NCI-H2107 treated with DMSO at 0.1 percent for 48 hours (cell line): Measurements from ENCODE around the gene ALOXE3.

Experiments used
- DNase-seq: peaks from one replicate; lab custom pipeline; 2025; ENCODE audit not compliant: unreplicated experiment; lab: John Stamatoyannopoulos, UW

Gene ALOXE3

DNA sequence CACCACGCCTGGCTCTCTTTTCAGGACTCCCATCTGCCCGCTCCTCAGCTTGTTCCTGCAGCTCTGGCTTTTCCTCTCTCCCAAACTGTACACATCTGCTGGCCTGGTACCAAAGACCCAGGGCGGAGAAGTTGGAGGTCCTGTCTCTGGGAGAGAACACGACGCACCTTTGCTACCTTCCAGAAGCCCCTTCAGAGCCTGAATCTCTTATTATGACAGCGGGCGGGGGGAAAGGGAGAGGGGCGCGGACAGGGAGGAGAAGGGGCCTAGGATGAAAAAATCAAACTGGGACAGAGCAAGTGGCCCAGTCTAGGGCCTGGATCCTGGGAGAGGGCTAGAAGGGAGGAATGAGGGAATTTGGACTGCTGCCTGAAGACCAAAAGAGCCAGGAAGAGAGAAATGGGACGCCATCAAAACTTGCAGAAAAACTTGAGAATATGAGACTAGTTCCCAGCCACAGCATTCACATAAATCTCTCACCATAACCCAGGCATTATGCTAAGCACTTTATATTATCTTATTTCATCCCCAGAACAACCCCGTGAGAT is 36.4 kb upstream of the ALOXE3 start:
- DNase-seq: no peak

DNA sequence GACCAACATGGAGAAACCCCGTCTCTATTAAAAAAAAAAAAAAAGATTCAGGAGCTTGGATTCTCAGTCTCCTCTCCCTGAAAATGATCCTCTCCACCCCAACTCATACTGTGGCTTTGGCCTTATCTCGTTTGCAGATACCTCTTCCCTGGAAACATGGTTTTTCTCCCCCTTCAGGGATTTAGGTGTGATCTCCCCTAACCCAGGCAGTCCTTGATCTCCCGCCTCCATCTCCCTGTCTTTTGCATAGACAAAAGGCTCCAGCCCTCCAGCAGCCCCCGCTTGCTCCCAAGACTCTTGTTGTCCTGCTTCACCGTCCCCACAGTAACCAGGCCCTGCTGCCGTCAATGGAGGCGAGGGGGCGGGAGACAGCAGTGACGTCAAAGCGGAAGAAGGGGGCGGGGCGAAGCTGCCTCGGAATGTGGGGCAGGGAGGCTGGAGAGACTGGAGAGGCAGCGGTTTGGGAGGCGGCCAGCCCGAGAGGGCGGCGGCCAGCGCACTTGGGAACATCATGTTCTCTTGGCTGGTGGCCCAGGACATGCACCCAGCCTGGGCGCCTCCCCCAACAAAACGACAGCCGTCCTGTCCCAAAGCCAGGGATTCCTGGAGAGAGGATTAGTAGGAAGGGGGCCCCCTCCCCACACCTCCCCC is 35.8 kb upstream of the ALOXE3 start:
- no peak for DNase-seq

DNA sequence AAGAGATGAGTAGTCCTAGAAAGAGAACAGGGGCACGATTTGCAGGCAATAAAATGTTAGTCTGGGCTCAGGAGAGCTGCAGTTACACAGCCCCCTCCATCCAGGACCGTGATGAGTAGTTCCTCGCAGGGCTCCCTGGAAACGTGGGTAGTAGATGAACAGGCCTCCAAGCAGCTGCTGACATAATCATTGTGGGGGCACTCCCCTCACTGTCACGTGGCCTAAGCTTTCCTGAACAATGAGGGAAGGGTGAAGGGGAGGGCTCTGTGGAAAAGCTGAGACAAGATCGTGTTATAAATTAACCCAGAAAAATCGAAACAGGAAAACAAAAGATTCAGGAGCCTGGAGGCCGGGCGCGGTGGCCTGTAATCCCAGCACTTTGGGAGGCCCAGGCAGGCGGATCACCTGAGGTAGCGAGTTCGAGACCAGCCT is 35.2 kb upstream of the ALOXE3 start:
- no peak for DNase-seq

DNA sequence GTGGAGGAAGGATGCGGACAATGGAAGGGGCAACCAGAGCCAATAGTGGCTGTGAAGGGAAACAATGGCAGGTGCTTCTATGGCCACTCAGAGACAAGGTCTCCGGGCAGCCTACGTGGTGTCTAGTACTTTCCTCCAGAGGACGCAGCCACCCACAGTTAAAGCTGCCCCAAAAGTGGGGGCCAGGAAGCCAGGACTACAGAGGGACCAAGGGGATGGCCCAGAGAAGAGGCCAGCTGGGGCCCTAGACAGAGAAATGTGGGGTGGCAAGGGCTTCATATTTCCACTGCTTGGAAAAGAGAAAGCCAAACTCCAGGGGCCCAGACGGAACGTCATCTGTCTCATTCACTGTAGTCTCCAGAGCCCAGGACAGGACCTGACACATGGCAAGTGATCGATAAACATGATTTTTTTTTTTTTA is 34.7 kb upstream of the ALOXE3 start:
- no peak for DNase-seq

DNA sequence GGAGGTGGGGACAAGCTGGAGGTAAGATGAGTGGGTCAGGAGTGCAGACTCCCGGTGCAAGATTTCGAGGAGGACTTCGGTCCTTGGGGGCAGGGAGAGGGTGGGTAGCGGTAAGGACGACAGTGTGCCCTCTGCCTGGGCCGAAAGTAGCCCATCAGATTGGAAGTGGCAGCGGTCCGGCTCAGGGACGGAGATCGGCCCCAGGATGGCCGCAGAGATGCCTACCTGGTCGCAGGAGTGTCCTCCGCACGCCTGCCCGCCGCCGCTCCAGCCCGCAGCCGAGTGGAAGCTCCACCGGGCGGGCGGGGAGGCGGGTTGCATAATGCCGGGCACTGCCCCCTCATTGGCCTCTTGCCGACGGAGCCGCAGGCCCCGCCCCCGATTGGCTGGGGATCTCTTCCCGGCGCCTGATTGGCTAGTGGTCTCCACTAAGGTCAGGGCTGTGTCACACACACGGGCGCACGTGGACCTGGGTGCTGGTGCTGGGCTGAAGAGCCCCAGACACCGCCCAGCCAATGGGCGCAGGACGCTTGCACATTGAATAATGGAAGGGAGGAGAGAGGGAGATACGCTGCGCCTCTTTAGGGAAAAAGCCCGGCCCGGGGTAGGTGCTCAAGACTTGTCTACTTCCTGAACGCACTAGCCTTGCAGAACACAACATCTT is 33.9 kb upstream of the ALOXE3 start, which contains the start of gene PER1:
PER1 (minus strand) TSS at position 293 of the 664 bp plus-strand sequence. CDS start 1,698 bp downstream, outside the sequence.
- DNase-seq: no peak

DNA sequence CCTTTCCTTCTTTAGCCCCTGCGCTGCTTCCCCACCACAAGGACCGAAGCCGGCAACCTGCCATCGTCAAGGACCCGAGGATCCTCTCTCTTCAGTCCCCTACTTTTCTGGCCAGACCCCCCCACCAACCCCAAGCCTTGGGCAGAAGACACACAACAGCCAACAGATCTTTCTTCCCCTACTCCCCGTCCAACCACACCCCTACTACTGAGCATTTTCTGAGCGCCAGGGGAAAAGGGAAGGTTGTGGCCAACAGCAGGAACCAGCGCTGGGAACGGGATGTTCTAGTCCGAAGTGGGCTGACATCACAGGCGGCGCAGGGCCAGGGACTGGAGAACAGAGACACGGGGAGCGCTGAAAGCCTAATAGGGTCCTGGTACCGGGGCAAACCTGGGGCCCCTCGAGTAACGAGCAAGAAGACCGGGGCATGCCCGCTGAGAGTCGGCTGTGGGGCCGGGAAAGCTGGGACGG is 33.4 kb upstream of the ALOXE3 start:
- no peak for DNase-seq

DNA sequence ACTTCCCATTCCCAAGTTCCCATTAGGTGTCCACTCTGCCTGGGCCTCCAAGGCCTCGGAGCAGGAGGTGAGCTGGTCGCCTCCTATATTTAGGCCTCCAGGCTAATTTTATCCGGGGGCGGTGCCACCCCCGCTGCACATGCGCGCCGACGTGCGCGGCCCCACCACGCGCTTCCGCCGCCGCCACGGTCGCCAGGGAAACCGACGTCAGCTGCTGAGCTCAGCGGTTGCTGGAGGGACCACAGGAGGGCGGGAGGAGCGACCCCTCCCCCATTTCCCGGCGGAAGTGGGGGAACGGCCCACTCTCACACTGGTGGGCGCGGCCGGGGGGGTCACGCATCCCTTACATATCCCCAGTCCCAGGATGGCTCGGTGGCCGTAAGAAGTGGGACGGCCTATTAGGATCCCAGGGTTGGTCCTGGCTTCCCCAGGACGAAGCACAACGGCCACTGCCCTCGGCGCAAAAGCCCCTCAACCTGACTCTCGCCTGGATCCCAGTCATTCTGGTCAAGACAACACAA is 32.9 kb upstream of the ALOXE3 start:
- DNase-seq: no peak

DNA sequence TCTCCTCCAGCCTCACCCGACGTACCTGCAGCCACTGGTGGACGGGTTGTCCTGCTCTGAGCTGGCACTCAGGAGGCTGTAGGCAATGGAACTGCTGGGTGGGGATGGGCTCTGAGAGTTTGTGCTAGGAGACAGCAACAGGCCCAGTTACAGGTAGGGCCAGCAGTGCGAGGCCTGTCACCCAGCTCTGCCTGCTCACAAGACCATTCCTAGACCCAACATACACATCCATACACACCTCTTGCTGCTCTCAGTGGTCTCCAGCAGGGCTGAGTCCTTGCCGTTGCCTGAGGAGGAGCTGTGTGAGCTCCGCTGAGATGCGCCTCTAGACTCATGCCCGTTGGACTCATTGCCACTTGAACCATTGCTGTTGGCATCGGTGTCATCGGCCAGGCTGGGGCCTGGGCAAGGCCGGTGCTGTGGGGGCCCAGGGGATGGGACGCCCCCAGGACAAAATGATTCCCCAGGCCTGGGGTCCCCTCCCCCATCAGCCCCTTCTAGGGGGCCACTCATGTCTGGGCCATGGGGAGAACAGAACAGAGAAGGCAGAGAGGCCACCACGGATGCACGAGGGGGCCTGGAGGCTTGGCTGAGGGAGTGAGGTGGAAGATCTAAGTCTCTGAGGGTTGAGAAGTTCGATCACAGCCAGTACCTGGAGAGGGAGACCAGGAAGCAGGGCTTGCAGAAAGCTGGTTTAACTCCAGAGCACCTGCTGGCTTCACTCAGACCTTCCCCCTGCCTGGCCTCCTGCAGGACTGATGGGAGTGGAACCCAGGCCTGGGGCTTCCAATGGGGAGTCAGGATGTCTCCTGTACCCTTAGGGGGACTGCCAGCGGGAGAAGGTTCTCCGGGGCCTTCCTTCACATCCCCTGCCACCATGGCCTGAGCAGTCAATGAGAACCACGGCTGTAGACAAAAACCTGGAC is 32.1 kb upstream of the ALOXE3 start:
- DNase-seq: no peak

DNA sequence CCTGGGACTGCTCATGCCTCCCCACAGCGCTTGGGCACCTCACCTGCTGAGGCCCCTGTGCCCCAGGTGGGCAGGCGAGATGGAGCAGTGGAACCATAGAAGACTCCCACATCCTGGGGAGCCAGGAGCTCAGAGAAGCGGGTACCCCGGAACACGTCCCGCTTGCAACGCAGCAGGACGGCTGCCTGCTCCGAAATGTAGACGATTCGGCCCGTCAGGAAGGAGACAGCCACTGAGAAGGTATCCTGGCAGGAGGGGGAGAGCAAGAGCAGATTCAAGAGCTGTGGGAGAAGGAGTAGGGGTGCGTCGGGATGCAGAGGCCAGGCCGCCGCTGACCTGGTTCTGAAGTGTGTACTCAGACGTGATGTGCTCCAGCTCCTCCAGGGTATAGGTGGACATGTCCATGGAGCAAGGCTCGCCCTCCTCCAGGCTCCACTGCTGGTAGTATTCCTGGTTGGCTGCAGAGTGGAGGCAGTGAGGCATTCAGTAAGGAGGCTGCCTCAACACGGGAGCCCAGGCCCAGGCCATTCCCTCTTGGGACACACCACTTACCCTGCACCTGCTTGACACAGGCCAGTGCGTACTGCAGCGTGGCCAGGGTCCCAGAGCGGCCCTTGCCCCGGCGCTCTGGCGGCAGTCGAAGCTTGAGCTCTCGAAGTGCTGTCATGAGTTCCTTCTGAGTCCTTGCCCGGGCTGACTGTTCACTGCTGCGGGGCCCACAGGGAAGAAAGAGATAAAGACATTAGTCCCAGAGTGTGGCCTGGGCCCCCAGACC is 31.3 kb upstream of the ALOXE3 start:
- no peak for DNase-seq

DNA sequence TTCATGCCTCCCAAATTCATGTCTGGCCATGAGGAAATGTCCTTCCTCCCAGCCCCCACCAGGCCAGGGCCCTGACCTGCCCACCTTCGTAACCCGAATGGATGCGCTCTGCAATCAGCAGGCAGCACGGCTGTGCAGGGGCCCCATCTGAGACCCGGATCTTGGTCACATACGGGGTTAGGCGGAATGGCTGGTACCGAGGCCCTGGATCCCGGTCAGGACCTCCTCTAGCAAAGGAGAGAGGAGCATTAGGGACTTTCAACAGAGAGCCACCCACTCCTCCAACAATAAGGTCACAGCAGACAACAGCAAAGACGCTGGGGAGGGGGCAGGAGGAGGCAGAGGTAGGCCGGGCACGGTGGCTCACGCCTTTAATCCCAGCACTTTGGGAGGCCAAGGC is 30.2 kb upstream of the ALOXE3 start:
- DNase-seq: no peak

DNA sequence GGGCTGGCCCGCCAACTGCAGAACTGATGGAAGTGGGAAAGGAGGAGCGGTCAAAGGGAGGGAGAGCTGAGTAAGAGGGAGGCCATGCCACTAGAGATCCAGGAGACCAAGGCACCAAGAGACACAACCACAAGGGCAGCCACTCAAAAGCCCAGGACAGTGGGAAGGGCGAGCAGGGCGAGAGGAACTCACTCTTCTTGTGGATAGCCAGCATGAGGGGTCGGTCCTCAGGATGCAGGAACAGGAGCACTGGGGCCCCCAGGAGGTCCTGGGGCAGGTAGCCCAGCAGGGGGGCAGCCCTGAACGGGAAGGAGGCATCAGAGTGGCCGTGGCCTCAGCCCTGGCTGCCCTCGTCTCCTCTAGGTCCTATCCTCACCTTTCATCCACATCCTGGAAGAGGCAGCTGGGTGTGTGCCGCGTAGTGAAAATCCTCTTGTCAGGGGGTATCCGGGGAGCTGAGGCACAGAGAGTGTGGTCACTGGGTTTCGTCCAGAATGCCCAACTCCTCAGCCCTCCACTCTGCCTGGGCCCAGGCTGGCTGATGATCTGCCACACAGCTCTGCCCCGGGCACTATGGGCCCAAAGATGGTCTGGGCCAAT is 29.6 kb upstream of the ALOXE3 start:
- no peak for DNase-seq

DNA sequence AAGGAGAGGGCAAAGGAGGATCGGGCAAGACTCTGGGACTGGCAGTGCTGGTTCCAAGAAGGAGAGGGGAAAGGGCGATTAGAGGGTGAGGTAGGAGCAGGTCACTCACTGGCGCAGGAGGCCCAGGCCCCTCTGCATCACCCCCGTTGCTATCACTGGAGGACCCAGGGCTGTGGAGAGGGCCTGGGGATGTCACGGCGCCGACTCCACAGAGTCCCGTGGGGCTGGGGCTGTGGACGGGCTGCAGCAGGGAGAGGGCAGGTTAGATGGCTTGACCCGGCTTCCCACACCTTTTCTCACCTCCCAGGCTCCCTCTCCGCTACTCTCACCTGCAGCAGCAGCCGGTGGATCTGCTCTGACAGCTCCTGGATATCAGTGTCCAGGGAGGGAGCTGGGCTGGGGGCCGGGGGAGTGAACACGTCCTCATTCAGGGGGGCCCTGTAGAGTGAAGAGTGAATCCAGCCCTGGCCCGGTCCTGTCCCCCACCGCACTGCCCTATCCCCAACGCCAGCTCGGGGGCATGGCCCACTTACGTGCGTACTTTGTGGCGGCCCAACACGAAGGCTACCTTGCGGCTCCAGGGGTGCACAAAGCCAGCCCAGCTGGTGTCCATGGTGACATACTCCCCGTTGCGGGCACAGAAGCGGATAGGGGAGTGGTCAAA is 29.0 kb upstream of the ALOXE3 start:
- no peak for DNase-seq

DNA sequence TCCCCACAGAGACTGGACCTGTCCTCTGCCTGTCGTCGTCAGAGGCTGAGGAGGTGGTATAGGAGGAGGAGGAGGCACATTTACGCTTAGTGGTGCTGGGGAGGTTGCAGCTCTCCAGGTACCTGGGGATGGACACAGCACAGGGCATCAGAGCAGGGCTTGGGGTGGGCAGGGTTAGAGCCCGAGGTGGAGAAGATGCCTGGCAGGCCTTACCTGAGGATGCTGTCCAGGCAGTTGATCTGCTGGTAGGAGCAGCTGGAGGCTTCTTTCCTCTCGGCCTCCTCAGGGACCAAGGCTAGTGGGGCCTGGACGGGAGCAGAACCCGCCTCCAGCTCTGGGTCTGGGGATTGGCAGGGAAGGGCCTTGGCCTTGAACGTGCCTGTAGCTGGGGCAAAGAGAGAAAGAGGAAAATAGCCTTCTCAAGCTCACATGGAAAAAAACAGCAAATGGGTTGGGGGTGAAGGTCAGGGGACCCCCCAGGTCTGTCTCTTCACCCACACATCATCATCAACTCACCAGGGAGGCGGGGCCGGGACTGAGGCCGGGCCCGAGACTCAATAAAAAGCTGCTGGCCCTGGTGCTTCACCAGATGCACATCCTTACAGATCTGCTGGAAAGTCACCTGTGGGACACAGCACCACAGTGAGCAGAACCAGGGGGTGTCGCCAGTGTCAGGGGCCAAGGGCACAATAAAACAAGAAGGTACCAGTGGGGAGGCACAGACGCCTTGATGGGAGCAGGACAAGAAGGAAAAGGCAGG is 28.2 kb upstream of the ALOXE3 start:
- no peak for DNase-seq

DNA sequence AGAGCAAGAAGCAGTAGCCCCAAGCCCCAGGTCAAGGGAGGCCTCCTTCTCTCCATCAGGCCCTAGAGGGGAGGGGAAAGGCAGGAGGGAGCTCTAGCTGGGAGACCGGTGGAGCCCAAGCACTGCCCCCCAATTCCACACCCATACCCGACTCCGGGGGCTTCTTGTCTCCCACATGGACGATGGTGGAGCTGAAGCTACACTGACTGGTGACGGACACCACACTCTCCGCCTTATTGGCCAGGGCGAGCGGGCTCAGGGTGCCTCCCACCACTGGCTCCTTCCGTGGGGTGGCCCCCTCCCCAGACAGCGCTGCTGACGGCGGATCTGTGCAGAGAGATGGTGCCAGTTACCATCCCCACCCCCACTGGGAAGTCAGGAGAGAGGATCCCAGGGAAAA is 27.5 kb upstream of the ALOXE3 start:
- DNase-seq: no peak

DNA sequence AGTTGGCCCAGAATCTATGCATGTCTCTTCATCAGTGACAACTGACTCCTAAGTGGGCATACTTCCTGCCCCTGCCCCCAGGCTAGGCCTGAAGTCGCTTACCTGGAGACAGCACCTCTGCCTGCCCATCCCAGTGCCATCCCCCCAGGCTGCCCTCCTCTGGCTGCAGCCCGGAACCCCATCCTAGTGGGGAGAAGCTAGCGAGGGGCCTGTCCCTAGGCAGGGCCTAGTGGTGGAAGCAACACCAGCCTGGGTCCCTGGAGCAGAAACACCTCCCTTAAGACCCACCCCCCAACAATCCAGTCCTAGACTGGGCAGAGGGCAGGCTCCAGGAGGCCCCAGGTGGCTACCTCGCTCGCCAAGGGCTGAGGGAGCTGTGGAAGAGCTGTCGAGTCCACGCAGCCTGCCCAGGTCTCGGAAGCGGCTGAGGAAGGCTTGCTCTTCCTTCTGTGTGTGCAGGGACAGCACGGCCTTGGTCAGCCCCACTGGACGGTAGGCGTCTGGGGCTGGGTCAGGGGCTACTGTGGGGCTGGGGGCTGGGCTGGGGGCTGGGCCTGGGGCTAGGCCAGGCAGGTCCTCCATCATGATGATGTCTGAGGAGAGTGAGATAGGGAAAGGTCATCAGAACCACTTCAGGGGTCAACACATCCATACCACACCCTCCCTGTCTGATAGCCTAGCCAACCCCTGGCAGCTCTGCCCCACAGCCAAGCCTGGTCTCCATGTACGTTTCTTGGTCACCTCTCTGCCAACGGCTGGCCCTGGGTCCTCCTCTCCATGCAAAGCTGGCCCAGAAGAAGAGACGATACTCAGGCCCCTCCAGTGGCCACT is 26.3 kb upstream of the ALOXE3 start:
- no peak for DNase-seq

DNA sequence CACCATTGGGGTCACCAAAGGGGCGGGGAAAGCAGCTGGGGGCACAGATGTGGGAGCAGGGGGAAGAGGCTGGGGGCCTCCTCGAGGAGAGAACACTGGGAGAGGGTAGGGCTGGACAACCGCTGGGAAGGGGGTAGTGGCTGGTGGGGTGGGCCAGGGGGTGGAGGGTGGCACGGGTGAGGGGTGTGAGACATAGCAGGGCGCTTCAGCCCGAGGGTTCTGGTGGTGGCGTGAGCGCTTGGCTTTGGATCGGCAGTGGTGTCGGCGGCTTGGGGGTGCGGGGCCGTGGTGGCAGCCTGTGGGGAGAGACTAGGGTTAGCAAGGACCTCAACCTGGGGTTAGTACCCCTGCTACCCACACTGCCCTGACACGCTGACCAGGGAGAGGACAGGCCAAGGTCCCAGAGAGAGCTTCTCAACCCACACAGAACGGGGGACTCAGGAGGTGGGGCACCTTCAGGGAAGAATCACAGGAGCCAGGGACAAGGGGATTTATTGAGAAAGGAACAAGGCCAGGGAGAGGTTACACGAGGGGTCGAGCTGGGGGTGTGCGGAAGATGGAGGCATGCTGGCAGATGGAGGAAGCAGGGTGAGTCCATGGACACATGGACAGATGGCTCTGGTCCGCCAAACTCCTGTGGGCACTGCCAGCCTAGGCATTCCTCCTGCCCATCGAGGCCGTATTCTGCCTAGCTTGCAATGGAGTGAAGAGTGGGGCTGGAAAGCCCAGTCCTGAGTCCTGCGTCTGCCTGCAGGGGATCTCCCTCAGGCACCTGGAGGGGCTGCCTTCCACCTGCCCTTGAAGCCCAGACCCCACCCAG is 25.5 kb upstream of the ALOXE3 start:
- no peak for DNase-seq
